Measurements from ENCODE around the gene YY1.
"Not testable (repeated sequence)": the region's sequence is repeated elsewhere in the genome, so short reads cannot be mapped to it uniquely, and the experiment has no call there.

YY1 gene

DNA sequence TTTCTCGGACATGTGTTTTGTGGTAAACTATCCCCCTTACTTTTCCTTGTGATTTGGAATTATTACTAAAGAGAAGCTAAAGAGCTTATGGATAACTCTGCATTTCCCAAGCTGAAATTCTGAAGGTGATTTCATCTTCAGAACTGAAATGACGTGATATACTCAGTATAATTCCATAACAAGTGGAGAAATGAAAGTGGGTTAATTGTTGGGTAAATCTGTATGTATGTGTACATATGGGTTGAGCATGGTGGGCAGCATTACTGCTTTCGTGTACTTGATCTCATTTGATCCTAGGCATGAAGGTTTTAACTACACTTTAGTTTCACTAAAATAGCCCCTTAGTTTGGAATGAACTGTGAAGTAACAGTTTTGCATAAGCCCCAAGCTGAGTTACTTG lies 4.1 kb downstream of the YY1 start:
- DNase-seq (ENCODE audit: low read depth), result no peak

DNA sequence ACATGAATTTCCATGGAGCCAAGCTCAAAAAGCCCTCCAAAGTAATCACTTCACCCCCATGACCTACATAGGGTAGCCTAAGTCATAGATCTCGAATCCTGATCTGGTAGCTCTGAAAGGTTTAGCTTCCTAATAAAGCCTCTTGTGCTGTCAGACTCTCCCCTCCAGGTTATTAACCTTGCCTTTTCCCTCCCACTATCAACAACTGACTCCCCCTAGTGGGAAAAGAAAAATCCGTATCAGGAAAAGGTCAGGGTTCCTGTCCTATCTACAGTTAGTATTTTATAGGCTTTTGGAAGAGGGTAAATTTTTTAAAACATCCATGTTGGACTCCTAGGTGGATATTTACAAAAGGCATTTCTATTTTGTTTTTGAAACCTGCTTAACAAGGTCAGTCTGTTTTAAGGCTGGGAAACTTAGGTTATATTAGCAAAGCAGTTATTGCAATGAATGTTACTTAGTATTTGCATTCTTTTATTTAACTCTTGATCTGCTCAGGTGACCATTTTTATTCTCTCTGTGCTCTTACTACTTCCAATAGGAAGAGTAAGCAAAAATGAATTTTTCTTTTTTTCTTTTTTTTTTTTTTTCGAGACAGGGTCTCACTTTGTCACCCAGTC lies 8.0 kb downstream of the YY1 start:
- DNase-seq (ENCODE audit: low read depth), result no peak

DNA sequence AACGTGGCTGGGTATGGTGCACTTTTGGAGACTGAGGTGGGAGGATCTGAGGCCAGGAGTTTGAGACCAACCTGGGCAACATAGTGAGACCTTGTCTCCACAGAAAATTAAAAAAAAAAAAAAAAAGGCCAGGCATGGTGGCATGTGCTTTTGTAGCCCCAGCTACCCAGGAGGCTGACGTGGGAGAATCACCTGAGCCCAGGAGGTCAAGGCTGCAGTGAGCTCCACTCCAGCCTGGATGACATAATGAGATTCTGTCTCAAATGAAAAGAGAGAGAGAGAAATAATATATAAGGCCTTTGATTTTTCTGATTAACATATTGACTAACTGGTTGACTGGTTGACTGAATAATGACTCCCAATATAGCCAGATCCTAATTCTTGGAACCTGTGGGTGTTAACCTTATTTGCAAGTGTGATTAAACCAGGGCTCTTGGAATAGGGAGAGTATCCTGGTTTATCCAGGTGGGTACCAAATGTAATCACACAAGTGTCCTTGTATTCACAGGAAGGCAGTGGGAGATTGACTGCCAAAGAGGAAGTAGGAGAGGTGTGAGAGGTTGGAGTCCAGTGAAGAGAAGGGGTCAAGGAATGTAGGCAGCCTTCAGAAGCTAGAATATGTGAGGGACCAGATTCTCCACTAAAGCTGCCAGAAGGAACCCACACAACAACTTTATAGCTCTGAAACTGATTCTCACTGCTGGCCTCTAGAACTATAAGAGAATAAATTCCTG lies 12.0 kb downstream of the YY1 start:
- no peak for DNase-seq (ENCODE audit: low read depth)

DNA sequence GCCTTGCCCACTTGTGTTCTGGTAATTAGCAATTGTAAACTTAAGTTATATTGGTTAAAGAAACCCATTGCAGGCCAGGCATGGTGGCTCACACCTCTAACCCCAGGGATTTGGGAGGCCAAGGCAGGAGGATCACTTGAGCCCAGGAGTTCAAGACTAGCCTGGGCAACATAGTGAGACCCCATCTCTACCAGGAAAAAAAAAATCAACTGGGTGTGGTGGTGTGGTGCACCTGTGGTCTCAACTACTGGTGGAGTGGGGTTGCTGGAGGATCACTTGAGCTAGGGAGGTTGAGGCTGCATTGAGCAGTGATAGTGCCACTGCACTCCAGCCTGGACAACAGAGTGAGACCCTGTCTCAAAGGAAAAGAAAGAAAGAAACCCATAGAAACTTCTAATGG lies 13.7 kb downstream of the YY1 start:
- DNase-seq (ENCODE audit: low read depth), result no peak

DNA sequence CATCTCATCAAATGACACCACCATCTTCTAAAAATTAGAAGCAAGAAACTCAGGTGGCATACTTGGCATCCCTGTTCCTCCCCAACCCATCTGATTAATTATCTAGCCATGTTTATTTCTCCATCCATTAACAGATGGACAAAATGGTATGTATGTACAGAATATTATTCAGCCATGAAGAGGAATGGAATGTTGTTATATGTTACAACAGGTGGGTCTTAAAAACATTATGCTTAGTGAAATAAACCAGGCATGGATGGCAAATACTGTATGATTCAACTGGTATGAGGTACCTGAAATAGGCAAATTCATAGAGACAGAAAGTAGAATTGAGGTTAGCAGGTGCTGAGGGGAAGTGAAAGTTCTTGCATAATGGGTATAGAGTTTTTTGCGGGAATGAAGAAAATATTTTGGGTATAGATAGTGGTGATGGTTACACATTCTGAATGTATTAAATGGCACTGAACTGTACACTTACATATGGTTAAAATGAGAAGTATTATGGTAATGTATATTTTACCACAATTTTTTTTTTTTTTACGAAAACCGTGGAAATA lies 17.5 kb downstream of the YY1 start:
- no peak for DNase-seq (ENCODE audit: low read depth)

- DNase-seq (ENCODE audit: low read depth), result no peak
Observed at GRCh38 chr14:100261621-100262020, 22.7 kb downstream of the YY1 start.

GRCh38 chr14:100262545-100262944 lies 23.6 kb downstream of the YY1 start:
- no peak for DNase-seq (ENCODE audit: low read depth)

GRCh38 chr14:100263141-100263540 lies 24.2 kb downstream of the YY1 start:
- peak; percentile 26 for DNase-seq (ENCODE audit: low read depth)

- no peak for DNase-seq (ENCODE audit: low read depth)
Observed at GRCh38 chr14:100267990-100268389, 29.0 kb downstream of the YY1 start.

DNA sequence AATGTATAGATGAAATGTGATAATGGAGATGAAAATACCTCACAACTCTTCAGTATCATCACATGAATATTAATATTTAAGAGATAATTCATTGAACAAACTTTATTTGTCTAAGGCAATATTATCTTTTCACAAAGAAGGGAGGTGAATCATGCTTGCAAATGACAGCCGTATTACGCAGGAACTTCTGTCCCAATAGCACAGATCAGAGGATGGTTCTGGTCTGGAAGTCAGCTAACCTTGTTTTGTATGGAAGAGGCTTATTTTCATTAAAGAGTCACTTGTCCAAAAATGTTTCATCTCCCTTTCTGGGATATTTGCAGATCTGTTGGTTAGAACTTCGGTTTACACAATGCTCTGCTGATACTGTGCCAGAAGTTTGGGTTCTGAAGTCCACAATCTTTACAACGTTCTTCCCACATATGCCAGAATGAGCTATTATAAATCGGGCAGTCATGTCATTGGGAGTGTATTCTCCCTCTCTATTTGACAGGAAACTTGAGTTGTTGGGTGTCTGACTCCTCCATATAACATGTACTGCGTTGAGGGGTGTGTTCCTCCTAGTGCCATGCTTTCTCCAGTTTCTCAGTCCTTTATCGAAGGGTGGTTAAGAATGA lies 29.8 kb downstream of the YY1 start:
- peak; percentile 15 for DNase-seq (ENCODE audit: low read depth)

DNA sequence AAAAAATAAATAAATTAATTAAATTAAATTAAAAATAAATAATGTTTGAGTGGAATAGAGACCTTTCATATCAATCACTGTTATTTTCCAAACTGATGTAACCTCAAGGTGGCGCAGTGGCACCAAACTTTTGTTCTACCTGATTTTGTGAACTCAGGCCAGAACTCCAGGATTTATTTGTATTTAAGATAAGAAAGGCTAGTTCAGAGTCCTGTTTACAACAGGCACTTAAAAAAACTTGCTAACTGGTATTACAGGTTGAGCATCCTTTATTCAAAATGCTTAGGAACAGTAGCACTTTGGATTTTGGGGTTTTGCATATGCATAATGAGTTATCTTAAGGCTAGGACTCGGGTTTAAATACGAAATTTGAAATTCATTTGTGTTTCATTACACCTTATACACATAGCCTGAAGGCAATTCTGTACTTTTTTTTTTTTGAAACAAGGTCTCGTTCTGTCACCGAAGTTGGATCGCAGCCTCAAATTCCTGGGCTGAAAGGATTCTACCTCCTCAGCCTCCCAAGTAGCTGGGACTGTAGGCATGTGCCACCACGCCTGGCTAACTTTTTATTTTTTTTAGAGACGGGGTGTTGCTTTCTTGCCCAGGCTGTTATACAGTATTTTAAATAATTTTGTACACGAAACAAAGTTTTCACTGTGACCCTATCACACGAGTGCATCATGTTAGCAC lies 32.4 kb downstream of the YY1 start:
- no peak for DNase-seq (ENCODE audit: low read depth)

DNA sequence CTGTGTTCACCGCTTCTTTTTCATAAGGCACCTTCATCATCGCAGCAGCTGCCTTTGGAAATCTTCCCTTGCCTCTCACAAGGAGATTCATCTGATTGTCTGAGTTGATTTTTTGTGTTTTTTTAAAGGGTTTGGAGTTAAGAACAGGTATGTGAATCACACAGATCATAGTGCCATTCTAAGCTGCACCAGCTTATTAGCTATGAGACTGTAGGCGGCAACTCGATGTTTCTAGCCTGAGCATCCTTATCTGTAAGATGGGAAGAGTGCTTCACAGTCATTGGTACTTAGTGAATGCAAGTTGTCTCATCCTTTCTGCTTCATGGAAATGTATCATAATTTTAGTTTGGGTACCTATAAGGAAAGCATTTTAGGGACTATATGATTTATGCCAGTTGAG lies 35.3 kb downstream of the YY1 start:
- DNase-seq (ENCODE audit: low read depth), result no peak

DNA sequence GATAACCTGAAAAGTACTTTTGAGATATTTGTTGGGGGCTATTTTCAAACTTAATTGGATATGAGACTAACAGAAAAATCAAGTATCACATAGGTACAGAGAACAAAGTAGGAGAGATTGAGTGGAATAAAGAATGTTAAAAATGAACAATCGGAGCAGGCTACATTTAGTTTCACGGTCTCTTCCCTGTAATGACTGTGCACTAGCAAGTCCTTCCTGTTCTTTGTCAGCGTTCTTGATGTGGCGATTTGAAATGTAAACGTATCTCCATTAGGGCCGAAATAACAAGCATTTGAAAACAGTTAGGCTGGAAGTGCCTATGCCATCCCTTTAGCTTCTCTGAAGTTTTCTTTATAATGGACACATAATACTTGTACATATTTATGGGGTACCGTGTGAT lies 36.3 kb downstream of the YY1 start:
- DNase-seq (ENCODE audit: low read depth), result no peak

GRCh38 chr14:100278702-100279101 lies 39.8 kb downstream of the YY1 start:
- peak; percentile 32 for DNase-seq (ENCODE audit: low read depth)

DNA sequence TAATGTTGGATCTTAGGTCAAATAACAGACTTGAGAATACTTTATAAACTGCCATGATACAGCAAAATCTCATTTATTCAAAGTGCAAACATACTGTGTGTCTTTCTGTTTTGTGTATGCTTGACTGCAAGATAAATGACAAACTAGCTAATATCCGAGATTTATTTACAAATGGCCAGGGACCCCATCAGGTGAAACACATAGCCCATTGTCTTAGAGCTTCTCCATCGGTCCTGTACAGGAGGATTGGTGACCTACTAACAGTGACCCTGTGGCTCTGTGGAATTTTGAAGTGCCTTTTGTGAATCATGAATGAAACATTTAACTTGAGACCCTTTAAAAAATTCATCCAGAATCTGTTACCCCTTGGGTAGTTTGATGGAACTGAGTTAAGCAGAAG lies 40.2 kb downstream of the YY1 start:
- DNase-seq (ENCODE audit: low read depth), result no peak

- no peak for DNase-seq (ENCODE audit: low read depth)
Observed at GRCh38 chr14:100279563-100279962, 40.6 kb downstream of the YY1 start.

DNA sequence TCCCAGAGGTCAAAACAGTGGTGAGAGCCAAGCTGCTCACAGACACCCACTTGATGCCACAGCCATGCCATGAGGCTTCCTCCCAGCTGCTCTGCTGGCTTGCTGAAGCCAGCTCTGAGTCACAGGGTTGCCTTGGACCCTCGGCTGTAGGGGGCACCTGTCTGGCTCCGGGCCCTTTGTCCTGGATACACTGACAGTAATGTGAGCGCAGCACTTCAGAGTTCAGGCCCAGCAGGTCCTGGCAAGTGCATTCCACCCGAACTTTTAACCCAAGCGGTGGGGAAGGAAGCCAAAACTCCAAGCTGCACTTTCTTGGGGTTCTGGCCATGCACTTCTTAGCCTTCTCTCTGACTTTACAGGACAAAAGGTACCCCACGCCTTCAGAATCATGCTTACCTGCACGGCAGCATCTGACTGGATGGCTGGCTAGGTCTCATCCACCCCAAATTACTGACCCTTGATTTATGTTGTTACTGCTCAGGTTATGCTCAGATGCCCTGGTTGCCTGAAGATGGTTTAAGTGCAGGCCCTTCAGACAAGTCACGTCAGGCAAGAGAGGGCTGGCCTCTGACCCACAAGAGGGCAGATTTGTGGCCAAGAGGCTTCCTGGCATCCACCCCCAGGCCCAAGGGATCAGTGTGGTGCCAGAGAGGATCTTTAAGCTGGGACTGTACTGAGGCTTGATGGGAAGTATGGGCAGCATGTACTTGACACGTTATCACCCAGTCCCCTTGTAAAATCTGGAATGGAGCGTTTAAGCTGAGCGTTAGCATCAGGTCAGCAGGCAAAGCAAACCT lies 42.5 kb downstream of the YY1 start:
- DNase-seq (ENCODE audit: low read depth), result no peak

DNA sequence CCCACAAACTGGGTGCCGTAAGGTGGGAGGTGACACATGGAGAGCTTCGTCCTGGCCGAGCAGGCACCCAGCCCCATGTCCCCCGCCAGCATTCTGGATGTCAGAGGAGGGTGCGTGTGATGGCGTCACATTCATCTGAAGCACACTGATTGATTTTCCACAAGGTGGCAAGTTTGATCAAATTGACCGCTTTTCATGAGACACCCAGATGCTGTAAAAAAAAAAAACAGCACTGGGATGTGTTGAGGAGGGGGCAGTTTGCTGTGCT lies 43.1 kb downstream of the YY1 start:
- no peak for DNase-seq (ENCODE audit: low read depth)

DNA sequence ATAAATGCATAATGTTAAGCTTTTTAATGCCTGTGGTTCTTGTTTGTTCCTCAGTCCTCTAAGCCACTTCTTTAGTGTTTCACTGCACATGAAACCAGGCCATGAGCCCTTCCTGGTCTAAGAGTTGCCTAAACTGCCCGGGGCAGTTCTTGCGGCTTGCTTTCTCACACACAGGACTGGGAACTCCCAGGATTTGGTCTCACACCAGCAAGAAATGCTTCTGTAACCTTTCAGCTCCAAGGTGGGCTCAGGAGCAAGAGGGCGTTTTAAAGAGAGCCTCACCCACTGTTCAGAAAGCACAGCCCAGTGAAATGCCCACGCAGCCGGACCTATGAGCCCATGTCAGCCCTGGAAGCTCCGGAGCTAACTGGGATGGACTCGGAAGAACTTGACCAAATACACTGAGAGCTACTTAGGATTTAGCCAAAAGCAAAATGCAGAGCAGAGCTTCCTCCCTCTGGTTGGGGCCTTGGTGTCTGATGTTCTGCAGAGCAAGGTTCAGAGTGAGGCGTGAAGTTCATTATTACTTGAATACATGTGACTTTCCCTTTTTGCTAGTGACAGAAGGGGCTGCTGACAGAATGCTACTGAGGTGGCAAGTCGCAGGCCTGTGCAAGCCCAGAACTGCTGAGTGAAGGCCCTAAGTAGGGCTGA lies 43.9 kb downstream of the YY1 start:
- DNase-seq (ENCODE audit: low read depth), result no peak

DNA sequence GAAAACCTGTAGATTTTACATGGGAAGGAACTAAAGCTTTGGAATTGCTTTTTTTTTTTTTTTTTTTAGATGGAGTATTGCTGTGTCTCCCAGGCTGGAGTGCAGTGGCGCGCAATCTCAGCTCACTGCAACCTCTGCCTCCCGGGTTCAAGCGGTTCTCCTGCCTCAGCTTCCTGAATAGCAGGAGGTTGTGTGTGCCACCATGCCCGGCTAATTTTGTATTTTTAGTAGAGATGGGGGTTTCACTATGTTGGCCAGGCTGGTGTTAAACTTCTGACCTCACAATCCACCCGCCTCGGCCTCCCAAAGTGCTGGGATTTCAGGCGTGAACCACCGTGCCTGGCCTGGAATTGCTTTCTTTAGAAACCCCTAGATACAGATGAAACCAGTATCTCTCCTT lies 44.5 kb downstream of the YY1 start:
- not testable (repeated sequence) for DNase-seq (ENCODE audit: low read depth)
